Fibroblast of lung (primary cell): ENCODE measurements around the gene RAPGEF4.

Experiments
- EZH2 ChIP-seq: IDR thresholded peaks from 2 replicates; pipeline ENCODE4 v1.5.1; 2012; ENCODE audit warnings: low read length, control low read depth, mild to moderate bottlenecking; ENCODE audit errors: missing control alignments
- TF ChIP-seq, protein P1 (sequence below), 2 donors: IDR thresholded peaks in 1 of 2; conservative IDR thresholded peaks in 1 of 2; 1 replicate in 1 of 2; 2 replicates in 1 of 2; pipeline ENCODE4 v1.5.1; 2011 to 2012; ENCODE audit warnings: low read length in 2 of 2, control low read depth in 1 of 2, inconsistent platforms in 1 of 2, low read depth in 1 of 2, mild to moderate bottlenecking in 1 of 2

DNA sequence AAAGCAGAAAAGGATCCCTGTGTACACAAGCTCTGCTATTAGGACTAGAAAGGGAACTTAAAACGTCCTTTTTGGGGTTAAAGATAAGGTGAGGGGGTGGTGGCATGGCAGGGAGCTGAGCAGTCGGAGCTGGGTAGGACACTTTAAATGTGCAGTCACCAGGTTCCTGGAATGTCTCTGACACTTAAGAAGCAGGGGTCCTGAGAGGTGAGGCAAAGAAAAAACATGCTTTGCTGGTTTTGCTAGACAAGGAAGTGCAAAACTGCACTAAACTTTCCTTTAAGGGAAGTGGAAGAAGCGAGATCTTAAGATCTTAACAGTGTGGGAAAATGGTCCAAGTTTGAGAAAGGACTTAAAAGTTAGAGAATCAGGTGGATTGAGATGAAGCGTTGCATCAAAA lies 240.5 kb downstream of the RAPGEF4 start:
- TF ChIP-seq, protein P1, sequence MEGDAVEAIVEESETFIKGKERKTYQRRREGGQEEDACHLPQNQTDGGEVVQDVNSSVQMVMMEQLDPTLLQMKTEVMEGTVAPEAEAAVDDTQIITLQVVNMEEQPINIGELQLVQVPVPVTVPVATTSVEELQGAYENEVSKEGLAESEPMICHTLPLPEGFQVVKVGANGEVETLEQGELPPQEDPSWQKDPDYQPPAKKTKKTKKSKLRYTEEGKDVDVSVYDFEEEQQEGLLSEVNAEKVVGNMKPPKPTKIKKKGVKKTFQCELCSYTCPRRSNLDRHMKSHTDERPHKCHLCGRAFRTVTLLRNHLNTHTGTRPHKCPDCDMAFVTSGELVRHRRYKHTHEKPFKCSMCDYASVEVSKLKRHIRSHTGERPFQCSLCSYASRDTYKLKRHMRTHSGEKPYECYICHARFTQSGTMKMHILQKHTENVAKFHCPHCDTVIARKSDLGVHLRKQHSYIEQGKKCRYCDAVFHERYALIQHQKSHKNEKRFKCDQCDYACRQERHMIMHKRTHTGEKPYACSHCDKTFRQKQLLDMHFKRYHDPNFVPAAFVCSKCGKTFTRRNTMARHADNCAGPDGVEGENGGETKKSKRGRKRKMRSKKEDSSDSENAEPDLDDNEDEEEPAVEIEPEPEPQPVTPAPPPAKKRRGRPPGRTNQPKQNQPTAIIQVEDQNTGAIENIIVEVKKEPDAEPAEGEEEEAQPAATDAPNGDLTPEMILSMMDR (conservative IDR thresholded peaks at IDR 0.05 in 1 of 2, IDR thresholded peaks at IDR 0.05 in 1 of 2; ENCODE audit: low read depth in 1 of 2, low read length in 2 of 2) = no peak
- no peak for TF ChIP-seq EZH2
